ENCODE results near the gene CS. TPM values are rescaled to one million over a fixed set of nuclear protein-coding genes. Genes with fewer than 3 reads are reported as not detected.
A peak's percentile ranks its signal among the peaks of the same experiment; 100 is the strongest.

The CS gene
- total RNA-seq, 4 donors from 2014 or later: 126 to 175 (median 133) TPM

DNA sequence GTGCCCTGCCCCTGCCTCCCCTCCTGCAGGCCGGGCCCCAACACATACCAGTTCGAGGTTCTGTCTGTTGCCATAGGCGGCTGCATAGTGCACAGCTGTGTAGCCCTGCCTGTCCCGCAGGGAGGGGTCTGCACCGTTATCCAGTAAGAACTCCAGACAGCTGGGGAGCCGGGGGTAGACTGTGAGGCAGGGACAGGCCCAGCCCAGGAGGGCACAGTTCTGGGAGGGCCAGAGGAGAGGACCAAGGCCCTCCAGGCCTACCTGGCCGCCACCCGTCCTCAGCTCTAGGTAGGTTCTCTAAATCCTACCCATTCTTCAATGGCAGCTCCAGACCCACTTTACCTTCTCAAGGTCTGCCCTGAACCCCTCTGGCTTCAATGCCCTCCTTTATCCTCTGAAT is 51.4 kb downstream of the CS start:
- H3K9me3 ChIP-seq: no peaks in the 10 kb centered on the region
- no peak overlapping the region for H3K27ac ChIP-seq
- WGBS, 2 donors: 93 to 96% methylated on average over 3 of the region's 8 CpGs
- intact Hi-C loops (cut with DNase I): no loop called here
- DNase-seq: no peak
- TF ChIP-seq POLR2A (IDR thresholded peaks at IDR 0.05): no peak
- TF ChIP-seq, protein P1, sequence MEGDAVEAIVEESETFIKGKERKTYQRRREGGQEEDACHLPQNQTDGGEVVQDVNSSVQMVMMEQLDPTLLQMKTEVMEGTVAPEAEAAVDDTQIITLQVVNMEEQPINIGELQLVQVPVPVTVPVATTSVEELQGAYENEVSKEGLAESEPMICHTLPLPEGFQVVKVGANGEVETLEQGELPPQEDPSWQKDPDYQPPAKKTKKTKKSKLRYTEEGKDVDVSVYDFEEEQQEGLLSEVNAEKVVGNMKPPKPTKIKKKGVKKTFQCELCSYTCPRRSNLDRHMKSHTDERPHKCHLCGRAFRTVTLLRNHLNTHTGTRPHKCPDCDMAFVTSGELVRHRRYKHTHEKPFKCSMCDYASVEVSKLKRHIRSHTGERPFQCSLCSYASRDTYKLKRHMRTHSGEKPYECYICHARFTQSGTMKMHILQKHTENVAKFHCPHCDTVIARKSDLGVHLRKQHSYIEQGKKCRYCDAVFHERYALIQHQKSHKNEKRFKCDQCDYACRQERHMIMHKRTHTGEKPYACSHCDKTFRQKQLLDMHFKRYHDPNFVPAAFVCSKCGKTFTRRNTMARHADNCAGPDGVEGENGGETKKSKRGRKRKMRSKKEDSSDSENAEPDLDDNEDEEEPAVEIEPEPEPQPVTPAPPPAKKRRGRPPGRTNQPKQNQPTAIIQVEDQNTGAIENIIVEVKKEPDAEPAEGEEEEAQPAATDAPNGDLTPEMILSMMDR (IDR thresholded peaks at IDR 0.05): no peak
- no peaks in the 10 kb centered on the region for H3K4me1 ChIP-seq
- H3K4me3 ChIP-seq: no peak overlapping the region
- no peaks in the 10 kb centered on the region for H3K27me3 ChIP-seq
- H3K36me3 ChIP-seq: peaks cover 44 to 100% (median 80%) of the 10 kb centered on the region in 3 donors

DNA sequence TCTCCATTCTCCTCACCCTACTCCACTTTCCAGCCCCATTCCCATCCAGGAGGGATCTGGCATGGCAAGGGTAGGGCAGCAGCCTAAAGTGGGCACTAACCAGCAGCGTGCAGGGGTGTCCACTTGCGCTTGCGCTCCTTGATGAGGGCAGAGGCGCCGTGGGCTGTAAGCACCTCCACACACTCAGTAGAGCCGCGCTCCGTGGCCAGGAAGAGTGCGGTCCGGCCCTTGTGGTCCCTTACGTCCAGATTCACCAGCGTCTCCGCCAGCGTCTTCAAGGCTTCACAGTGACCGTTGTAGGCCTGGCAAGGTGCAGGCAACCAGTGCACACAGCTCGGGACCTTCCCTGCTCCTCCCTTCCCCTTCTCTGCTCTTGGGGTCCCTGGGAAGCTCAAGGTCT is 52.2 kb downstream of the CS start:
- Histone ChIP-seq H3K4me1 (no peaks in the 10 kb centered on the region), H3K36me3 (peaks cover 44 to 100% (median 80%) of the 10 kb centered on the region in 3 donors), H3K27me3 (no peaks in the 10 kb centered on the region), H3K27ac (no peak overlapping the region), H3K4me3 (no peak overlapping the region), H3K9me3 (no peaks in the 10 kb centered on the region)
- TF ChIP-seq, protein P1 (IDR thresholded peaks at IDR 0.05): no peak
- TF ChIP-seq POLR2A (IDR thresholded peaks at IDR 0.05): no peak
- no peak for DNase-seq
- WGBS, 2 donors: 94% methylated on average over 10 to 16 of the region's 16 CpGs
- intact Hi-C loops (cut with DNase I): no loop called here

DNA sequence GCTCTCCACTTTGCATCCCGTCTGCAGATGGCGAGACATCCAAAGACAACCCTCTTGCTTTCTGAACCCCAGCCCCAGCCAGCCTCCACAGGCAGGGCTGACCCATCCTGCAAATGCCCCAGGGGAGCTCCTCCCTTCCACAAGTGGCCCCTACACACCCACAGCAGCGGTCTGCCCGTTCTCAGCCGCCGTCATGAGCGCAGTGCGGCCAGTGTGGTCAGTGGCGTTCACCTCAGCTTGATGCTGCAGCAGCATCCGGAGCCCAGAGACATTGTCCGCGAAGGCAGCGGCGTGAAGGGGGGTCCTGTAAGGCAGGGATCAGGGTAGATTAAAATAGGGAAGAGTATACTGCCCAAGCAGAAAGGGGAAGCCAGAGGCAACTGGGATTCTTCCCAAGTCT is 55.6 kb downstream of the CS start:
- intact Hi-C loops (cut with DNase I): no loop called here
- Histone ChIP-seq H3K4me3 (no peak overlapping the region), H3K27ac (peak overlapping the region in 1 of 4 donors; percentile 5), H3K27me3 (no peaks in the 10 kb centered on the region), H3K4me1 (no peaks in the 10 kb centered on the region), H3K36me3 (peaks cover 39 to 100% (median 73%) of the 10 kb centered on the region in 3 donors), H3K9me3 (no peaks in the 10 kb centered on the region)
- 88 to 92% methylated on average over 2 to 8 of the region's 14 CpGs for WGBS, 2 donors
- no peak for DNase-seq
- TF ChIP-seq POLR2A (IDR thresholded peaks at IDR 0.05): no peak
- TF ChIP-seq, protein P1 (IDR thresholded peaks at IDR 0.05): no peak

DNA sequence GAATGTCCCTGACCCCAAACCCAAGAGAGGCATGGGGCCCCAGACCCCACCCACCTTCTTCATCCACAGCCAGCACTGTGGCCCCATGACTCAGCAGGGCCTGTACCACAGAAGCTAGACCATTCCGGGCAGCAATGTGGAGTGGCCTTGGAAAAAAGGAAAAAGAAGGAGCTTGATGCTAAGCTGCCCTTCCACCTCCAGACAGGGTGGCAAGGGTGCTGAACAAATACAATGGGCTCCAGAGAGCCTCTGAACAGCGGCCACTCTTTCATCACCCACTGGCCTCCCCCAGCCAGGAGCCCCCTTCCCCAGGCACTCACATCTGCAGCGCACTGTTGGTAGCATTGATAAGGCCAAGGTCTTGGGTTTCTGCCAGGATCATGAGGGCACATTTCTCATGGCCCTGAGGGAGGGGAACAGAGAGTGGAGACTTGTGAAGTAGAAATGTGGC is 56.4 kb downstream of the CS start:
- DNase-seq: no peak
- WGBS, 2 donors: 64 to 72% methylated on average over 3 of the region's 3 CpGs
- Histone ChIP-seq H3K9me3 (no peaks in the 10 kb centered on the region), H3K36me3 (peaks cover 36 to 100% (median 70%) of the 10 kb centered on the region in 3 donors), H3K4me1 (no peaks in the 10 kb centered on the region), H3K27me3 (no peaks in the 10 kb centered on the region), H3K27ac (no peak overlapping the region), H3K4me3 (no peak overlapping the region)
- intact Hi-C loops (cut with DNase I): no loop called here
- no peak for TF ChIP-seq POLR2A (IDR thresholded peaks at IDR 0.05)
- TF ChIP-seq, protein P1 (IDR thresholded peaks at IDR 0.05): no peak

DNA sequence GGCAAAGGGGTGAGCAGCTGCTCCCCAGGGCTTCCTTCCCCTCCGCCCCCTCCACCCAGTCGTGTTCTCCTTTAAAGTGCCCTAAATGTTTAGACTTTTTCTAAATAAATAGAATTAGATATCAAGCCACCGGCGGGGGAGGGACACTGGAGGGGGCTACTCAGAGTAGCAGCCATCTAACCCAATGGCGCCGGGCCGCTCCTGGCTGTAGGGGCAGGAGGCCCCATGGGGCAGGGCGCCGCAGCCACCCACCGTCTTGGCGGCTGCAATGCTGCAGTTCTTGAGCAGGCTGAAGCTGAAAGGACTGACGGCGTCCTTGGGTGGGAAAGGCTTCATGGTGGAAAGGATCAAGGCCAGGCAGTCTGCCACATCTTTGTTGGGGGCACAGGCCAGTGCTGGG is 57.1 kb downstream of the CS start:
- Histone ChIP-seq H3K36me3 (peaks cover 29 to 100% (median 62%) of the 10 kb centered on the region in 3 donors), H3K27ac (no peak overlapping the region), H3K4me1 (no peaks in the 10 kb centered on the region), H3K4me3 (no peak overlapping the region), H3K9me3 (no peaks in the 10 kb centered on the region), H3K27me3 (no peaks in the 10 kb centered on the region)
- intact Hi-C loops (cut with DNase I): no loop called here
- no peak for TF ChIP-seq POLR2A (IDR thresholded peaks at IDR 0.05)
- TF ChIP-seq, protein P1 (IDR thresholded peaks at IDR 0.05): no peak
- 20% methylated on average over 1 of the region's 13 CpGs; no CpG with 5 or more reads in 1 of the 2 donors for WGBS, 2 donors
- no peak for DNase-seq

Measured in esophagus squamous epithelium (tissue), 5 donors.